Neutrophil (primary cell): ENCODE measurements around the gene DOCK11.

Experiments
- H3K27ac ChIP-seq: fragments of 200-600 bp; sonication (generic); 2 replicates; pipeline ENCODE4 v1.5.1; 2016; ENCODE audit warnings: mild to moderate bottlenecking, moderate library complexity
- H3K27me3 ChIP-seq: fragments of 200-600 bp; sonication (generic); 2 replicates; pipeline ENCODE4 v1.6.0; 2016; ENCODE audit warnings: mild to moderate bottlenecking
- H3K36me3 ChIP-seq: fragments of 200-600 bp; sonication (generic); 2 replicates; pipeline ENCODE4 v1.5.1; 2017
- H3K4me1 ChIP-seq, 2 experiments: fragments of 200-600 bp in 1 of 2; sonication (generic) in 1 of 2; 1 replicate in 1 of 2; 2 replicates in 1 of 2; pipeline versions ENCODE4 v1.5.1 to v1.6.1; 2013 to 2016; ENCODE audit warnings: low read depth in 1 of 2, low read length in 1 of 2, mild to moderate bottlenecking in 1 of 2, moderate library complexity in 1 of 2; ENCODE audit not compliant: control insufficient read depth in 1 of 2, insufficient read depth in 1 of 2
- H3K4me3 ChIP-seq, 2 experiments: fragments of 200-600 bp in 1 of 2; sonication (generic) in 1 of 2; 1 replicate in 1 of 2; 2 replicates in 1 of 2; pipeline ENCODE4 v1.5.1; 2013 to 2016; ENCODE audit warnings: low read depth in 1 of 2, low read length in 1 of 2, mild to moderate bottlenecking in 1 of 2, moderate library complexity in 1 of 2
- H3K9me3 ChIP-seq: fragments of 200-600 bp; sonication (generic); 2 replicates; pipeline ENCODE4 v1.5.1; 2016
- CTCF ChIP-seq: fragments of 200-600 bp; sonication (generic); IDR thresholded peaks from 2 replicates; pipeline ENCODE4 v1.5.1; 2016; ENCODE audit warnings: antibody characterized with exemption

DOCK11 gene

GRCh38 chrX:118548841-118549240, 53.2 kb downstream of the DOCK11 start:
- no peak overlapping the region for H3K27ac ChIP-seq
- no peak for TF ChIP-seq CTCF
- H3K4me3 ChIP-seq: no peak overlapping the region
- peaks cover 62% of the 10 kb centered on the region for H3K36me3 ChIP-seq
- H3K27me3 ChIP-seq: no peaks in the 10 kb centered on the region
- H3K4me1 ChIP-seq: no peaks in the 10 kb centered on the region
- no peaks in the 10 kb centered on the region for H3K9me3 ChIP-seq

- peaks cover 66% of the 10 kb centered on the region for H3K36me3 ChIP-seq
- no peaks in the 10 kb centered on the region for H3K27me3 ChIP-seq
- H3K4me3 ChIP-seq: no peak overlapping the region
- no peaks in the 10 kb centered on the region for H3K4me1 ChIP-seq
- H3K9me3 ChIP-seq: no peaks in the 10 kb centered on the region
- no peak overlapping the region for H3K27ac ChIP-seq
- TF ChIP-seq CTCF: no peak
Observed at GRCh38 chrX:118550792-118551191, 55.2 kb downstream of the DOCK11 start.

- Histone ChIP-seq H3K27me3 (no peaks in the 10 kb centered on the region), H3K36me3 (peaks cover 62% of the 10 kb centered on the region), H3K4me1 (no peaks in the 10 kb centered on the region), H3K4me3 (no peak overlapping the region), H3K27ac (no peak overlapping the region), H3K9me3 (no peaks in the 10 kb centered on the region)
- TF ChIP-seq CTCF: no peak
Observed at GRCh38 chrX:118551426-118551825, 55.8 kb downstream of the DOCK11 start.

GRCh38 chrX:118552121-118552900, 56.7 kb downstream of the DOCK11 start:
- H3K36me3 ChIP-seq: peaks cover 58% of the 10 kb centered on the region
- H3K27me3 ChIP-seq: no peaks in the 10 kb centered on the region
- H3K4me3 ChIP-seq: no peak overlapping the region
- H3K9me3 ChIP-seq: no peaks in the 10 kb centered on the region
- H3K27ac ChIP-seq: peak overlapping the region; percentile 18
- no peaks in the 10 kb centered on the region for H3K4me1 ChIP-seq
- TF ChIP-seq CTCF: no peak

GRCh38 chrX:118553042-118553710, 57.6 kb downstream of the DOCK11 start:
- Histone ChIP-seq H3K9me3 (no peaks in the 10 kb centered on the region), H3K27ac (no peak overlapping the region), H3K4me3 (no peak overlapping the region), H3K27me3 (no peaks in the 10 kb centered on the region), H3K4me1 (no peaks in the 10 kb centered on the region), H3K36me3 (peaks cover 49% of the 10 kb centered on the region)
- no peak for TF ChIP-seq CTCF
